Osteoblast (primary cell): ENCODE results near the gene GOSR2. TPM values are rescaled to one million over a fixed set of nuclear protein-coding genes. Genes with fewer than 3 reads are reported as not detected.
A peak's percentile ranks its signal among the peaks of the same experiment; 100 is the strongest.

Source experiments
- DNase-seq: peaks from one replicate; pipeline ENCODE4 v3.0.0; 2011; ENCODE audit warnings: low spot score, mixed read lengths; ENCODE audit not compliant: insufficient read length; ENCODE audit errors: missing footprints
- H2AFZ ChIP-seq: 2 replicates; pipeline ENCODE4 v1.6.0; 2011; ENCODE audit warnings: mild to moderate bottlenecking, low read length
- H3K27ac ChIP-seq: 2 replicates; pipeline ENCODE4 v1.5.1; 2011; ENCODE audit warnings: mild to moderate bottlenecking, low read depth, low read length, moderate library complexity
- H3K27me3 ChIP-seq: 2 replicates; pipeline ENCODE4 v1.6.0; 2012; ENCODE audit warnings: mild to moderate bottlenecking, control low read depth, inconsistent platforms, low read length, moderate library complexity; ENCODE audit not compliant: insufficient read depth
- H3K36me3 ChIP-seq: 2 replicates; pipeline ENCODE4 v1.5.1; 2011; ENCODE audit warnings: mild to moderate bottlenecking, low read length, control low read depth, moderate library complexity; ENCODE audit not compliant: insufficient read depth
- H3K4me1 ChIP-seq: 2 replicates; pipeline ENCODE4 v1.5.1; 2011; ENCODE audit warnings: mild to moderate bottlenecking, low read length, control low read depth, moderate library complexity; ENCODE audit not compliant: insufficient read depth
- H3K4me2 ChIP-seq: 2 replicates; pipeline ENCODE4 v1.6.0; 2011; ENCODE audit warnings: mild to moderate bottlenecking, low read length; ENCODE audit not compliant: insufficient read depth
- H3K4me3 ChIP-seq: fragments of 200-600 bp; sonication (generic); 3 replicates; pipeline ENCODE4 v1.5.1; 2012; ENCODE audit warnings: mild to moderate bottlenecking, low read length, inconsistent platforms; ENCODE audit not compliant: insufficient read depth
- H3K79me2 ChIP-seq: 2 replicates; pipeline ENCODE4 v1.6.0; 2012; ENCODE audit warnings: mild to moderate bottlenecking, low read length, control low read depth, inconsistent platforms; ENCODE audit not compliant: insufficient read depth
- H3K9me3 ChIP-seq: 2 replicates; pipeline ENCODE4 v1.5.1; 2011; ENCODE audit warnings: low read depth, low read length, control low read depth
- H4K20me1 ChIP-seq: 2 replicates; pipeline ENCODE4 v1.6.0; 2012; ENCODE audit warnings: mild to moderate bottlenecking, low read length, control low read depth; ENCODE audit not compliant: insufficient read depth
- CTCF ChIP-seq: IDR thresholded peaks from 2 replicates; pipeline ENCODE4 v1.5.1; 2011; ENCODE audit warnings: mild to moderate bottlenecking, low read depth, low read length, moderate library complexity; ENCODE audit errors: extremely low read depth
- total RNA-seq: library from RNA; depleted of rRNA; stranded (reverse); fragments of >200 nt; gene quantifications from 2 replicates; pipeline ENCODE4 v1.2.3, GENCODE V29; 2012

Gene GOSR2
- total RNA-seq, 1 donor = 44.9 TPM

GRCh38 chr17:46884552-46884951, 38.4 kb upstream of the GOSR2 start:
- Histone ChIP-seq H3K4me1 (no peaks in the 10 kb centered on the region), H3K4me2 (no peak overlapping the region), H2AFZ (no peak overlapping the region), H3K36me3 (no peaks in the 10 kb centered on the region), H3K4me3 (no peak overlapping the region), H3K27ac (no peak overlapping the region), H4K20me1 (no peaks in the 10 kb centered on the region), H3K27me3 (peaks cover 42% of the 10 kb centered on the region), H3K9me3 (no peaks in the 10 kb centered on the region), H3K79me2 (no peaks in the 10 kb centered on the region)
- TF ChIP-seq CTCF = no peak
- DNase-seq = no peak

- H2AFZ ChIP-seq = no peak overlapping the region
- no peak for TF ChIP-seq CTCF
- no peak overlapping the region for H3K4me2 ChIP-seq
- peaks cover 53% of the 10 kb centered on the region for H3K27me3 ChIP-seq
- no peaks in the 10 kb centered on the region for H3K79me2 ChIP-seq
- H3K4me1 ChIP-seq = no peaks in the 10 kb centered on the region
- H3K9me3 ChIP-seq = no peaks in the 10 kb centered on the region
- H3K27ac ChIP-seq = no peak overlapping the region
- H4K20me1 ChIP-seq = no peaks in the 10 kb centered on the region
- no peaks in the 10 kb centered on the region for H3K36me3 ChIP-seq
- no peak overlapping the region for H3K4me3 ChIP-seq
- DNase-seq = peak; percentile 54
Observed at GRCh38 chr17:46885415-46886309, 37.3 kb upstream of the GOSR2 start.

GRCh38 chr17:46886310-46886663, 36.7 kb upstream of the GOSR2 start:
- H2AFZ ChIP-seq = no peak overlapping the region
- H3K27me3 ChIP-seq = peaks cover 57% of the 10 kb centered on the region

More at GRCh38 chr17:46886310-46886663, 36.7 kb upstream of the GOSR2 start:
- no peak overlapping the region for H3K4me2 ChIP-seq
- H3K4me1 ChIP-seq = no peaks in the 10 kb centered on the region
- no peaks in the 10 kb centered on the region for H3K79me2 ChIP-seq
- no peak for TF ChIP-seq CTCF
- H3K4me3 ChIP-seq = no peak overlapping the region
- peak; percentile 5 for DNase-seq
- H3K36me3 ChIP-seq = no peaks in the 10 kb centered on the region
- no peaks in the 10 kb centered on the region for H3K9me3 ChIP-seq
- H4K20me1 ChIP-seq = no peaks in the 10 kb centered on the region
- no peak overlapping the region for H3K27ac ChIP-seq
